Measurements from ENCODE around the gene KCNJ10. TPM values are rescaled to one million over a fixed set of nuclear protein-coding genes. Genes with fewer than 3 reads are reported as not detected.

Gene KCNJ10
- total RNA-seq, 1 donor from 2014 or later = 0.27 TPM

DNA sequence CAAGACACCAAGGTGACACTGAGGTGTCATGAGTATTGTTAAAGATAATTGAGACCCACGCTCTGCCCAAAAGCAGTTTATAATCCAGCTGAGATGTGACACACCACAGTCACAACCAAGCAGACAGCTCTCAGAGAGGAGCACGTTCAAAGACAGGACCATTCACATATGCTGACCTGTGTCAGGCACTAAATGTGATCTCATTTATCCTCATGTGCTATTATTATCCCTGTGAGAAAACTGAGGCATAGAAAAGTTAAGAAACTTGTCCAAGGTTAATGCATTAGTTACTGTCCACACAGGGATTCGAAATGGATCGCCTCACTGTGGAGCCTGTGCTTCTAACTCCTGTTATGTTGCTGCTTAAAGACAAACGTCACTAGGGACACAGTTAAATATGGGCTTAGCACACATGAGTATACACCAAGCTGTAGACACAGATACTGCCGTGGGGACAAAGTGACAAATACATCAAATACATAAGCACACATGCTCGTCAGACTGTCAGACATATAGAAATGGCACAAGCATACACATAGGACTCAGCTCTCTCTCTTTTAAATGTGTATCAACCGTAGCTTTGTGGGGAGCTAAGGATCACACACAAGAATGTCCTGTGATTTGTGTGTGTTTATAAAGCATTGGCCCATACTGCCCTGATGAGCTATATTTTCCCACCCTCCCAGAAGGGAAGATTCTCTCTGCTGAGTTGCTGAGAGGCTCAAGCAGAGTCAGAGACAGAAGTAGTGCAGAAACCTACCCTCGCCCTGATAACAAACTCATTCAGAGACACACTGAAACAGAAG, 32.0 kb upstream of the KCNJ10 start:
- Mint-ChIP-seq H3K36me3 (ENCODE audit: low read depth, unreplicated experiment) (no peaks in the 10 kb centered on the region), H3K4me1 (ENCODE audit: low read depth, unreplicated experiment) (peaks cover 35% of the 10 kb centered on the region), H3K27me3 (ENCODE audit: low read depth, unreplicated experiment) (no peaks in the 10 kb centered on the region), H3K9me3 (ENCODE audit: unreplicated experiment) (peaks cover 2% of the 10 kb centered on the region), H3K4me3 (ENCODE audit: unreplicated experiment) (no peak overlapping the region), H3K27ac (ENCODE audit: unreplicated experiment) (peak overlapping the region; percentile 24)
- Histone ChIP-seq H3K4me1 (ENCODE audit: insufficient read depth, low read length) (peaks cover 15% of the 10 kb centered on the region), H3K9ac (ENCODE audit: low read length) (peak overlapping the region; percentile 34), H4K20me1 (ENCODE audit: insufficient read depth, low read length) (peaks cover 6% of the 10 kb centered on the region), H3K4me3 (ENCODE audit: insufficient read depth, low read depth, low read length) (no peak overlapping the region), H3K9me3 (ENCODE audit: insufficient read depth, low read depth, low read length) (no peaks in the 10 kb centered on the region), H3K79me2 (ENCODE audit: insufficient read depth, low read length) (no peaks in the 10 kb centered on the region), H3K27me3 (ENCODE audit: insufficient read depth, low read length) (peaks cover 4% of the 10 kb centered on the region), H3K27ac (ENCODE audit: low read depth, low read length) (no peak overlapping the region), H3K4me2 (ENCODE audit: low read length) (no peak overlapping the region), H2AFZ (ENCODE audit: low read depth, low read length) (peak overlapping the region; percentile 25), H3K36me3 (ENCODE audit: insufficient read depth, low read length) (no peaks in the 10 kb centered on the region)
- DNase-seq (ENCODE audit: low read depth) = no peak
- TF ChIP-seq, protein P1, sequence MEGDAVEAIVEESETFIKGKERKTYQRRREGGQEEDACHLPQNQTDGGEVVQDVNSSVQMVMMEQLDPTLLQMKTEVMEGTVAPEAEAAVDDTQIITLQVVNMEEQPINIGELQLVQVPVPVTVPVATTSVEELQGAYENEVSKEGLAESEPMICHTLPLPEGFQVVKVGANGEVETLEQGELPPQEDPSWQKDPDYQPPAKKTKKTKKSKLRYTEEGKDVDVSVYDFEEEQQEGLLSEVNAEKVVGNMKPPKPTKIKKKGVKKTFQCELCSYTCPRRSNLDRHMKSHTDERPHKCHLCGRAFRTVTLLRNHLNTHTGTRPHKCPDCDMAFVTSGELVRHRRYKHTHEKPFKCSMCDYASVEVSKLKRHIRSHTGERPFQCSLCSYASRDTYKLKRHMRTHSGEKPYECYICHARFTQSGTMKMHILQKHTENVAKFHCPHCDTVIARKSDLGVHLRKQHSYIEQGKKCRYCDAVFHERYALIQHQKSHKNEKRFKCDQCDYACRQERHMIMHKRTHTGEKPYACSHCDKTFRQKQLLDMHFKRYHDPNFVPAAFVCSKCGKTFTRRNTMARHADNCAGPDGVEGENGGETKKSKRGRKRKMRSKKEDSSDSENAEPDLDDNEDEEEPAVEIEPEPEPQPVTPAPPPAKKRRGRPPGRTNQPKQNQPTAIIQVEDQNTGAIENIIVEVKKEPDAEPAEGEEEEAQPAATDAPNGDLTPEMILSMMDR (IDR thresholded peaks at IDR 0.05; ENCODE audit: insufficient read depth, low read depth, low read length) = no peak
- no peak for TF ChIP-seq EZH2 (IDR thresholded peaks at IDR 0.05; ENCODE audit: insufficient read depth, low read length)
- peak; percentile 52 for FAIRE-seq

DNA sequence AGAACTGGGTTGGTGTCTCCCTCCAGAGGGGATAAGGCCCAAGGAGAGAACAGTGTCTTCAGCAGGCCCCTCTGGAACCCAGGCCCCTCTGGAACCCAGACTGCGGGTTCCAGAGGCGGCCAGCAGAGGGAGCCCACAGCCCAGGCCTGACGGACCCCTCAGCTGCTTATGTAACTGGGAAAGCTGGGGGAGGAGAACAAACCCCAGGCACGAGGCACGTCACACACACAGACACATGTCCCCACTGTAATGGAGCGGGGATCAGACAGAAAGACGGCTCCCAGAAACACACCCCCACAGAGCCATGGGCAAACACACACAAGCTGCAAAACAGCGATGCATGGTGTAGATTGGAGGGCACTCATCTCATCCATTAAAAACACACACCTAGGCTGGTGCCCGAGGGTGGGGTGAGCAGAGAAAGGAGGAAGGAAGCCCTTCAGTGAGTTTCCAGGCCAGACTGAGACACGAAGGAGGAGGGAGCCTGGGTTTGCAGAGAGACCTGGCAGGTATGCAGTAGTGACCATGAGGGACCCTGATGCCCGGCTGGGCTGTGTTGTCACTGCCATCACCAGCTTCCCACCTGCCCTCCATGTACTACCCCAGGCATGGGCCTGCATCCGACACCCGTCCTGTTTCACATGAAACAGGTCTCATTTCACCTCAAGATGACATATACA, 31.2 kb upstream of the KCNJ10 start:
- peaks cover 4% of the 10 kb centered on the region for H3K27me3 ChIP-seq (ENCODE audit: insufficient read depth, low read length)
- peak overlapping the region; percentile 42 for H3K4me3 Mint-ChIP-seq (ENCODE audit: unreplicated experiment)
- FAIRE-seq (no peak), DNase-seq (ENCODE audit: low read depth) (peak; percentile 46)
- peaks cover 6% of the 10 kb centered on the region for H4K20me1 ChIP-seq (ENCODE audit: insufficient read depth, low read length)
- peak overlapping the region; percentile 75 for H3K27ac Mint-ChIP-seq (ENCODE audit: unreplicated experiment)
- H3K36me3 Mint-ChIP-seq (ENCODE audit: low read depth, unreplicated experiment) = no peaks in the 10 kb centered on the region
- peak overlapping the region; percentile 75 for H3K4me2 ChIP-seq (ENCODE audit: low read length)
- peaks cover 15% of the 10 kb centered on the region for H3K4me1 ChIP-seq (ENCODE audit: insufficient read depth, low read length)
- H3K36me3 ChIP-seq (ENCODE audit: insufficient read depth, low read length) = no peaks in the 10 kb centered on the region
- H3K9me3 Mint-ChIP-seq (ENCODE audit: unreplicated experiment) = no peaks in the 10 kb centered on the region
- H3K4me1 Mint-ChIP-seq (ENCODE audit: low read depth, unreplicated experiment) = peaks cover 35% of the 10 kb centered on the region
- H3K27me3 Mint-ChIP-seq (ENCODE audit: low read depth, unreplicated experiment) = no peaks in the 10 kb centered on the region
- no peaks in the 10 kb centered on the region for H3K79me2 ChIP-seq (ENCODE audit: insufficient read depth, low read length)
- H3K27ac ChIP-seq (ENCODE audit: low read depth, low read length) = no peak overlapping the region
- no peaks in the 10 kb centered on the region for H3K9me3 ChIP-seq (ENCODE audit: insufficient read depth, low read depth, low read length)
- no peak overlapping the region for H3K4me3 ChIP-seq (ENCODE audit: insufficient read depth, low read depth, low read length)
- peak overlapping the region; percentile 57 for H2AFZ ChIP-seq (ENCODE audit: low read depth, low read length)
- TF ChIP-seq, protein P1 (IDR thresholded peaks at IDR 0.05; ENCODE audit: insufficient read depth, low read depth, low read length) = peak; percentile 82
- no peak for TF ChIP-seq EZH2 (IDR thresholded peaks at IDR 0.05; ENCODE audit: insufficient read depth, low read length)
- H3K9ac ChIP-seq (ENCODE audit: low read length) = peak overlapping the region; percentile 34

All from astrocyte (in vitro differentiated cells and primary cell).